GM12875 (cell line): ENCODE data around the gene MMS19.
"Not testable (repeated sequence)": the region's sequence is repeated elsewhere in the genome, so short reads cannot be mapped to it uniquely, and the experiment has no call there.

Experiments
- H3K4me3 ChIP-seq: one replicate; pipeline ENCODE4 v1.5.1; 2011; ENCODE audit warnings: low read depth, low read length, control low read depth
- TF ChIP-seq, protein P1 (sequence below): IDR thresholded peaks from 2 replicates; pipeline ENCODE4 v1.5.1; 2011; ENCODE audit warnings: low read depth, mild to moderate bottlenecking, control low read depth, inconsistent platforms, low read length, moderate library complexity, borderline replicate concordance; ENCODE audit not compliant: insufficient read depth

Gene MMS19

DNA sequence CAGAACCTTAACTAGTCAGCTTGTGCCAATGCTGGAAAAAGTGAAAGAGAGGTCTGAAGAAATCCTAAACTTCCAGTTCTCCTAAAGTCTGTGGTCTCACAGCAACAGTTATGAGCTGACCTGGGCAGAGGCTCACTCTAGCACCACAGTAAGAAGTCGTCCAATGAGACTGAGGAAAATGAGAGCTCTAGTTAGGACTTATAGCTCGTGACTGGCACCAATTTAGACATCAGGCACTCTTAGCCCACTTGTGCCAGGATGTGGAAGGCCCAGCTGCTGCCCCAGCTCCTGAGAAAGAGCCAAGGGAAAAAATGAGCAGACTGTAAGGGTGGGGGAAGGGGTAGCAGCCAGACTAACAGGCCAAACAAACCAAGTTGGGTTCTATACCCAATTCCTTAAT lies 7.6 kb downstream of the MMS19 start:
- TF ChIP-seq, protein P1, sequence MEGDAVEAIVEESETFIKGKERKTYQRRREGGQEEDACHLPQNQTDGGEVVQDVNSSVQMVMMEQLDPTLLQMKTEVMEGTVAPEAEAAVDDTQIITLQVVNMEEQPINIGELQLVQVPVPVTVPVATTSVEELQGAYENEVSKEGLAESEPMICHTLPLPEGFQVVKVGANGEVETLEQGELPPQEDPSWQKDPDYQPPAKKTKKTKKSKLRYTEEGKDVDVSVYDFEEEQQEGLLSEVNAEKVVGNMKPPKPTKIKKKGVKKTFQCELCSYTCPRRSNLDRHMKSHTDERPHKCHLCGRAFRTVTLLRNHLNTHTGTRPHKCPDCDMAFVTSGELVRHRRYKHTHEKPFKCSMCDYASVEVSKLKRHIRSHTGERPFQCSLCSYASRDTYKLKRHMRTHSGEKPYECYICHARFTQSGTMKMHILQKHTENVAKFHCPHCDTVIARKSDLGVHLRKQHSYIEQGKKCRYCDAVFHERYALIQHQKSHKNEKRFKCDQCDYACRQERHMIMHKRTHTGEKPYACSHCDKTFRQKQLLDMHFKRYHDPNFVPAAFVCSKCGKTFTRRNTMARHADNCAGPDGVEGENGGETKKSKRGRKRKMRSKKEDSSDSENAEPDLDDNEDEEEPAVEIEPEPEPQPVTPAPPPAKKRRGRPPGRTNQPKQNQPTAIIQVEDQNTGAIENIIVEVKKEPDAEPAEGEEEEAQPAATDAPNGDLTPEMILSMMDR = no peak
- no peak overlapping the region for H3K4me3 ChIP-seq

DNA sequence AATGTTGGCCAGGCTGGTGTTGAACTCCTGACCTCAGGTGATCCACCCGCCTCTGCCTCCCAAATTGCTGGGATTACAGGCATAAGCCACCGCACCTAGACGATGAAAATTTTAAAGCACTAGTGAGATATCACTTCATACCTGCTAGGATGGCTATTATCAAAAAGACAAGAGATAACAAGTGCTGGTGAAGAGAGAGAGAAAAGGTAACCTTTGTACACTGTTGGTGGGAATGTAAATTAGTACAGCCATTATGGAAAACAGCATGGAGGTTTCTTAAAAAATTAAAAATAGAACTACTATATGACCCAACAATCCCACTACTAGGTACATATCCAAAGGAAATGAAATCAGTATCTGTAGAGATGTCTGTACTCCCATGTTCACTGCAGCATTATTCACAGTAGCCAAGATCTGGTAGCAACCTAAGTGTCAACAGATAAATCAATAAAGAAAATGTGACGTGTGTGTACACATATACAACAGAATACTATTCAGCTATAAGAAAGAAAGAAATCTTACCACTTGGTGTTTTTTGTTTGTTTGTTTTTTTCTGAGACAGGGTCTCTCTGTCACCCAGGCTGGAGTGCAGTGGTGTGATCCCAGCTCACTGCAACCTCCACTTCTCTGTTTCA lies 12.5 kb downstream of the MMS19 start:
- no peak overlapping the region for H3K4me3 ChIP-seq
- TF ChIP-seq, protein P1 = no peak

- TF ChIP-seq, protein P1 = no peak
Measured at GRCh38 chr10:97483921-97484320, 14.3 kb downstream of the MMS19 start.

GRCh38 chr10:97483506-97483905 lies 14.7 kb downstream of the MMS19 start:
- H3K4me3 ChIP-seq = no peak overlapping the region
- TF ChIP-seq, protein P1 = no peak

More at GRCh38 chr10:97483921-97484320, 14.3 kb downstream of the MMS19 start:
- no peak overlapping the region for H3K4me3 ChIP-seq

- no peak overlapping the region for H3K4me3 ChIP-seq
- TF ChIP-seq, protein P1 = no peak
Measured at GRCh38 chr10:97482381-97482780, 15.8 kb downstream of the MMS19 start.

- no peak overlapping the region for H3K4me3 ChIP-seq
- TF ChIP-seq, protein P1 = no peak
Measured at GRCh38 chr10:97481071-97481470, 17.2 kb downstream of the MMS19 start.

GRCh38 chr10:97479939-97480338 lies 18.3 kb downstream of the MMS19 start:
- no peak overlapping the region for H3K4me3 ChIP-seq
- TF ChIP-seq, protein P1 = no peak

- not testable (repeated sequence) for H3K4me3 ChIP-seq
Measured at GRCh38 chr10:97479410-97479809, 18.8 kb downstream of the MMS19 start.
